DND-41 (cell line): ENCODE results near the gene EXOC3L4.

Experiments
- EZH2 ChIP-seq: IDR thresholded peaks from 3 replicates; pipeline ENCODE4 v1.6.1; 2012; ENCODE audit warnings: borderline replicate concordance, low read depth, mild to moderate bottlenecking, moderate library complexity, low read length, inconsistent platforms; ENCODE audit not compliant: severe bottlenecking
- TF ChIP-seq, protein P1 (sequence below): IDR thresholded peaks from 2 replicates; pipeline ENCODE4 v1.5.1; 2012; ENCODE audit warnings: borderline replicate concordance, low read length, moderate library complexity, mild to moderate bottlenecking; ENCODE audit not compliant: poor library complexity, severe bottlenecking; ENCODE audit errors: extremely low read depth

DNA sequence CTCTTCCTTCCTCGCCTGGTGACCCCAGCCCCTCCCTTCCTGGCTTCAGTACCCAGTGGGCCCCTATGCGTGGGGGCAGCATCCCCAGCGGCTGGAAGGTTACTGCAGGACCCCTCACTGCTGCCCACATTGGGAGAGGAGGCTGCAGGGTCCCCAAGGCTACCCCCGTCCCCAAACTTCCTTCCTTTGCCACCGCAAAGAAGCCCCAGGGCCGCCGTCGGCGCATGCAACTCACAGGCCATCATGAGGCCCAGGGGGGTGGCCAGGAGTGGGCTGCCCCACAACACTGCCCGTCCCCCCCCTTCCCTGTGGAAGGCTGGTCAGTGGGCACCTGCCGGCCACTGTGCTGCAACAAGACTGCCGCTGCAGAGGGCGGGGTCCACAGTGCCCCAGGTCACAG is 19.2 kb downstream of the EXOC3L4 start:
- TF ChIP-seq, protein P1, sequence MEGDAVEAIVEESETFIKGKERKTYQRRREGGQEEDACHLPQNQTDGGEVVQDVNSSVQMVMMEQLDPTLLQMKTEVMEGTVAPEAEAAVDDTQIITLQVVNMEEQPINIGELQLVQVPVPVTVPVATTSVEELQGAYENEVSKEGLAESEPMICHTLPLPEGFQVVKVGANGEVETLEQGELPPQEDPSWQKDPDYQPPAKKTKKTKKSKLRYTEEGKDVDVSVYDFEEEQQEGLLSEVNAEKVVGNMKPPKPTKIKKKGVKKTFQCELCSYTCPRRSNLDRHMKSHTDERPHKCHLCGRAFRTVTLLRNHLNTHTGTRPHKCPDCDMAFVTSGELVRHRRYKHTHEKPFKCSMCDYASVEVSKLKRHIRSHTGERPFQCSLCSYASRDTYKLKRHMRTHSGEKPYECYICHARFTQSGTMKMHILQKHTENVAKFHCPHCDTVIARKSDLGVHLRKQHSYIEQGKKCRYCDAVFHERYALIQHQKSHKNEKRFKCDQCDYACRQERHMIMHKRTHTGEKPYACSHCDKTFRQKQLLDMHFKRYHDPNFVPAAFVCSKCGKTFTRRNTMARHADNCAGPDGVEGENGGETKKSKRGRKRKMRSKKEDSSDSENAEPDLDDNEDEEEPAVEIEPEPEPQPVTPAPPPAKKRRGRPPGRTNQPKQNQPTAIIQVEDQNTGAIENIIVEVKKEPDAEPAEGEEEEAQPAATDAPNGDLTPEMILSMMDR: no peak
- no peak for TF ChIP-seq EZH2
